GM12878 (cell line): Measurements from ENCODE around the gene SMTNL1. TPM values are rescaled to one million over a fixed set of nuclear protein-coding genes. Genes with fewer than 3 reads are reported as not detected.

Experiments
- ATF3 ChIP-seq: IDR thresholded peaks from 2 replicates; pipeline ENCODE4 v1.6.1; 2011; ENCODE audit warnings: low read depth, mild to moderate bottlenecking, low read length, moderate library complexity, borderline replicate concordance; ENCODE audit errors: extremely low read depth
- BCL11A ChIP-seq: IDR thresholded peaks from 2 replicates; pipeline ENCODE4 v1.6.1; 2011; ENCODE audit warnings: low read depth, low read length
- BHLHE40 ChIP-seq, 2 experiments: fragments of 450-650 bp in 1 of 2; IDR thresholded peaks; 2 replicates each; pipeline ENCODE4 v1.6.1; 2011 to 2017; ENCODE audit warnings: low read depth in 2 of 2, borderline replicate concordance in 1 of 2, improper control_type of control experiment in 1 of 2, low read length in 1 of 2, mild to moderate bottlenecking in 1 of 2
- CBX5 ChIP-seq: sonication (generic); IDR thresholded peaks from 2 replicates; pipeline ENCODE4 v1.6.1; 2016; ENCODE audit warnings: low read depth, moderate library complexity, mild to moderate bottlenecking, inconsistent platforms
- CHD2 ChIP-seq: IDR thresholded peaks from 2 replicates; pipeline ENCODE4 v1.6.1; 2011; ENCODE audit warnings: low read depth, low read length, improper control_type of control experiment, borderline replicate concordance
- CREM ChIP-seq: IDR thresholded peaks from 2 replicates; pipeline ENCODE4 v1.6.1; 2014; ENCODE audit warnings: antibody characterized with exemption, low read depth
- EED ChIP-seq: sonication (generic); IDR thresholded peaks from 2 replicates; pipeline ENCODE4 v1.6.1; 2016; ENCODE audit warnings: antibody characterized with exemption, low read depth
- FOXK2 ChIP-seq: fragments of 450-650 bp; IDR thresholded peaks from 2 replicates; pipeline ENCODE4 v1.6.1; 2017; ENCODE audit warnings: mild to moderate bottlenecking, moderate library complexity
- HSF1 ChIP-seq: fragments of 150-350 bp; IDR thresholded peaks from 2 replicates; pipeline ENCODE4 v1.6.1; 2014; ENCODE audit warnings: mild to moderate bottlenecking, low read depth, low read length
- IKZF2 ChIP-seq, 2 experiments: fragments of 450-650 bp; IDR thresholded peaks; 2 replicates each; pipeline ENCODE4 v1.6.1; 2017; ENCODE audit warnings: mild to moderate bottlenecking in 2 of 2, moderate library complexity in 2 of 2
- JUND ChIP-seq: IDR thresholded peaks from 2 replicates; pipeline ENCODE4 v1.6.1; 2012; ENCODE audit warnings: low read depth, mild to moderate bottlenecking, low read length, improper control_type of control experiment, moderate library complexity
- KDM1A ChIP-seq: fragments of 200-600 bp; sonication (generic); IDR thresholded peaks from 2 replicates; pipeline ENCODE4 v1.6.1; 2016; ENCODE audit warnings: borderline replicate concordance
- MTA2 ChIP-seq: fragments of 450-650 bp; IDR thresholded peaks from 2 replicates; pipeline ENCODE4 v1.6.1; 2016; ENCODE audit warnings: low read depth, mild to moderate bottlenecking, moderate library complexity
- NFYB ChIP-seq: IDR thresholded peaks from 2 replicates; pipeline ENCODE4 v1.6.1; 2011; ENCODE audit warnings: low read depth, mild to moderate bottlenecking, low read length, improper control_type of control experiment, moderate library complexity; ENCODE audit not compliant: insufficient read depth
- PAX5 ChIP-seq: IDR thresholded peaks from 2 replicates; pipeline ENCODE4 v1.6.1; 2011; ENCODE audit warnings: low read depth, low read length, borderline replicate concordance
- SKIL ChIP-seq: fragments of 450-650 bp; IDR thresholded peaks from 2 replicates; pipeline ENCODE4 v1.6.1; 2017; ENCODE audit warnings: mild to moderate bottlenecking, low read depth, inconsistent platforms; ENCODE audit not compliant: poor library complexity, severe bottlenecking
- SMAD1 ChIP-seq: fragments of 450-650 bp; IDR thresholded peaks from 2 replicates; pipeline ENCODE4 v1.6.1; 2018; ENCODE audit warnings: mild to moderate bottlenecking, low read depth; ENCODE audit not compliant: partially characterized antibody
- SMARCA5 ChIP-seq: fragments of 450-650 bp; IDR thresholded peaks from 2 replicates; pipeline ENCODE4 v1.6.1; 2017; ENCODE audit warnings: mild to moderate bottlenecking
- SUPT20H ChIP-seq: IDR thresholded peaks from 2 replicates; pipeline ENCODE4 v1.6.1; 2011; ENCODE audit warnings: low read depth, mild to moderate bottlenecking, low read length, moderate library complexity, borderline replicate concordance; ENCODE audit not compliant: control insufficient read depth
- TAF1 ChIP-seq: IDR thresholded peaks from 2 replicates; pipeline ENCODE4 v1.6.1; 2011; ENCODE audit warnings: mild to moderate bottlenecking, low read depth, low read length, borderline replicate concordance
- TCF7 ChIP-seq: IDR thresholded peaks from 2 replicates; pipeline ENCODE4 v1.6.1; 2014; ENCODE audit warnings: antibody characterized with exemption, borderline replicate concordance
- USF2 ChIP-seq: IDR thresholded peaks from 2 replicates; pipeline ENCODE4 v1.6.1; 2011; ENCODE audit warnings: low read depth, low read length, improper control_type of control experiment, borderline replicate concordance
- ZBTB4 ChIP-seq: fragments of 450-650 bp; formaldehyde crosslinking; IDR thresholded peaks from 2 replicates; pipeline ENCODE4 v1.4.0; 2022; ENCODE audit warnings: mild to moderate bottlenecking, moderate library complexity
- polyA plus RNA-seq, 11 experiments: library from polyadenylated mRNA; depleted of rRNA in 4 of 11; unstranded in 6 of 11; stranded (reverse) in 5 of 11; fragments of >200 nt; fragmentation: Nextera tagmentation in 4 of 11; fragmentation: Illumina TruSeq in 1 of 11; extraction: Ambion mirVana in 4 of 11; extraction: Trizol in 1 of 11; gene quantifications; 1 replicate in 1 of 11; 2 replicates in 10 of 11; pipeline versions ENCODE4 v1.2.1 to v1.2.3, GENCODE V29; 2011 to 2016; ENCODE audit warnings: inconsistent platforms in 2 of 11, missing spikeins in 2 of 11, low read depth in 1 of 11
- total RNA-seq, 4 experiments: library from RNA; depleted of rRNA in 3 of 4; stranded (reverse); fragments of >200 nt in 3 of 4; fragmentation: Illumina TruSeq in 1 of 4; extraction: Trizol in 1 of 4; gene quantifications; 2 replicates each; pipeline versions ENCODE4 v1.2.1 to v1.2.3, GENCODE V29; 2013 to 2021

Gene SMTNL1
- total and polyA plus RNA-seq, 10 of the 15 experiments (the other 5 are each of a cell fraction or from before 2014, with no cell fraction given): 0.06 to 0.17 (median 0.10) TPM; not detected in 7

GRCh38 chr11:57546869-57547475, 9.6 kb downstream of the SMTNL1 start (continued):
- TF ChIP-seq SUPT20H (no peak), CREM (no peak), IKZF2 (IDR thresholded peaks at IDR 0.05) (no peak; a peak in 1 of 4 replicates), BCL11A (peak; percentile 52; the same call in 1 of the 2 replicates), ATF3 (no peak), TCF7 (no peak), EED (peak; percentile 70), SMAD1 (no peak), MTA2 (no peak), HSF1 (no peak), CHD2 (no peak), SMARCA5 (no peak), USF2 (no peak), CBX5 (no peak), BHLHE40 (IDR thresholded peaks at IDR 0.05; ENCODE audit: borderline replicate concordance in 1 of 2, low read depth in 2 of 2, low read length in 1 of 2) (peak in 1 of 2 experiments; percentile 52; a peak in 2 of 4 replicates), TAF1 (no peak; the same call in 1 of the 2 replicates), NFYB (no peak), ZBTB4 (CRISPR knock-in tag) (no peak), PAX5 (no peak), SKIL (no peak), KDM1A (no peak), FOXK2 (no peak), JUND (peak; percentile 53; the same call in 1 of the 2 replicates)
